Natural killer cell (primary cell): ENCODE measurements around the gene MYZAP. TPM values are rescaled to one million over a fixed set of nuclear protein-coding genes. Genes with fewer than 3 reads are reported as not detected.

Experiments used
- ATAC-seq, 3 donors: fragments of 150-1000 bp in 2 of 3; fragments of 200-7000 bp in 1 of 3; cut with Tn5 transposase; 1 replicate in 1 of 3; 2 replicates in 2 of 3; pipeline ENCODE4 v1.10.0; 2021; ENCODE audit warnings: mild to moderate bottlenecking in 2 of 3, moderate library complexity in 2 of 3
- DNase-seq, 2 donors: peaks; one replicate each; pipeline versions ENCODE4 v3.0.0 to v3.0.0-alpha.2; 2013 to 2021; ENCODE audit warnings: mixed read lengths in 1 of 2
- H3K27ac ChIP-seq: one replicate; pipeline ENCODE4 v1.5.1; 2013; ENCODE audit warnings: mild to moderate bottlenecking, low read length
- H3K27me3 ChIP-seq: one replicate; pipeline ENCODE4 v1.6.1; 2013; ENCODE audit warnings: low read length; ENCODE audit not compliant: control insufficient read depth, insufficient read depth
- H3K36me3 ChIP-seq: one replicate; pipeline ENCODE4 v1.6.1; 2013; ENCODE audit warnings: low read length; ENCODE audit not compliant: control insufficient read depth, insufficient read depth
- H3K4me1 ChIP-seq: one replicate; pipeline ENCODE4 v1.6.1; 2013; ENCODE audit warnings: low read length; ENCODE audit not compliant: control insufficient read depth, insufficient read depth
- H3K4me3 ChIP-seq: one replicate; pipeline ENCODE4 v1.5.1; 2013; ENCODE audit warnings: low read length
- H3K9me3 ChIP-seq: one replicate; pipeline ENCODE4 v1.6.1; 2013; ENCODE audit warnings: low read length; ENCODE audit not compliant: control insufficient read depth, insufficient read depth
- H3K27ac Mint-ChIP-seq, 2 donors: one replicate each; pipeline ENCODE4 v1.8.0; 2022; ENCODE audit warnings: mild to moderate bottlenecking in 2 of 2, mixed read lengths in 2 of 2, moderate library complexity in 1 of 2
- H3K27me3 Mint-ChIP-seq, 2 donors: one replicate each; pipeline ENCODE4 v1.8.0; 2022; ENCODE audit warnings: low read depth in 2 of 2, mixed read lengths in 2 of 2
- H3K36me3 Mint-ChIP-seq: one replicate; pipeline ENCODE4 v1.8.0; 2022; ENCODE audit warnings: mixed read lengths
- H3K4me1 Mint-ChIP-seq, 2 donors: one replicate each; pipeline ENCODE4 v1.8.0; 2022; ENCODE audit warnings: mixed read lengths in 2 of 2
- H3K4me3 Mint-ChIP-seq: one replicate; pipeline ENCODE4 v1.8.0; 2022; ENCODE audit warnings: mild to moderate bottlenecking, moderate library complexity, mixed read lengths
- H3K9me3 Mint-ChIP-seq, 2 donors: one replicate each; pipeline ENCODE4 v1.8.0; 2022; ENCODE audit warnings: mixed read lengths in 2 of 2
- WGBS: methylation state at CpG from one replicate; pipeline ENCODE4 v1.1.7; 2013; ENCODE audit warnings: missing lambda C conversion rate; ENCODE audit not compliant: insufficient coverage; 5-methylcytosine and 5-hydroxymethylcytosine counted together
- intact Hi-C: fragments of 100-400 bp; cut with micrococcal nuclease; formaldehyde crosslinking; loops from one replicate; pipeline ENCODE4 v1.14.2; 2022
- total RNA-seq, 4 donors: library from RNA; stranded (reverse); fragments of 120-200 nt in 1 of 4; gene quantifications; one replicate each; pipeline versions ENCODE4 v1.2.3 to v1.2.4, GENCODE V29; 2013 to 2022
- TF ChIP-seq, protein P1 (sequence below): fragments of 200-600 bp; IDR thresholded peaks from one replicate; pipeline ENCODE4 v1.8.0; 2022; ENCODE audit warnings: antibody characterized with exemption

The MYZAP gene
- total RNA-seq, 3 donors from 2014 or later (not counting 1 experiment from before 2014, with no cell fraction given), result not detected

DNA sequence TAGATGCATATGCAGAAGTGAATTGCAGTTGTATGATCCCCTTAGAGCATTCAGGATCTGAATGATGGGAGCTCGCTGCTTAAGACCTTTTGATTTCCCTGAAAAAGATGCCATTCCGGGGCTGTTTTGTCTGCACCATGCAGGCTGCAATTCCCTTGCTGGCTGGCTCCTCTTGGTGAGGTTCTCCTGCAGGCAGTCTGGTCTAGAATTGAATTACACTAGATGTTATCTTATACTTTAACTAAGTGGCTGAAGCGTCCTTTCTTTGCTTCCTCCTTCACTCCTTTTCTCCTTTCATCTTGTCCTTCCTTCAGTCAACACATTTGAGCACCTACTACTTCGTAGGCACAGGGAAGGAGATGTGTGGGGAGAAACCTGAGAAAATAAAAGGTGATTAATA lies 18.6 kb upstream of the MYZAP start:
- ATAC-seq (no peak), DNase-seq (no peak)
- H3K27ac Mint-ChIP-seq, result no peak overlapping the region
- H3K9me3 Mint-ChIP-seq, result no peaks in the 10 kb centered on the region
- intact Hi-C loops, result no loop called here
- peaks cover 26 to 40% of the 10 kb centered on the region in 2 donors for H3K27me3 Mint-ChIP-seq
- H3K4me1 ChIP-seq, result no peaks in the 10 kb centered on the region
- no peak overlapping the region for H3K4me3 ChIP-seq
- TF ChIP-seq, protein P1, sequence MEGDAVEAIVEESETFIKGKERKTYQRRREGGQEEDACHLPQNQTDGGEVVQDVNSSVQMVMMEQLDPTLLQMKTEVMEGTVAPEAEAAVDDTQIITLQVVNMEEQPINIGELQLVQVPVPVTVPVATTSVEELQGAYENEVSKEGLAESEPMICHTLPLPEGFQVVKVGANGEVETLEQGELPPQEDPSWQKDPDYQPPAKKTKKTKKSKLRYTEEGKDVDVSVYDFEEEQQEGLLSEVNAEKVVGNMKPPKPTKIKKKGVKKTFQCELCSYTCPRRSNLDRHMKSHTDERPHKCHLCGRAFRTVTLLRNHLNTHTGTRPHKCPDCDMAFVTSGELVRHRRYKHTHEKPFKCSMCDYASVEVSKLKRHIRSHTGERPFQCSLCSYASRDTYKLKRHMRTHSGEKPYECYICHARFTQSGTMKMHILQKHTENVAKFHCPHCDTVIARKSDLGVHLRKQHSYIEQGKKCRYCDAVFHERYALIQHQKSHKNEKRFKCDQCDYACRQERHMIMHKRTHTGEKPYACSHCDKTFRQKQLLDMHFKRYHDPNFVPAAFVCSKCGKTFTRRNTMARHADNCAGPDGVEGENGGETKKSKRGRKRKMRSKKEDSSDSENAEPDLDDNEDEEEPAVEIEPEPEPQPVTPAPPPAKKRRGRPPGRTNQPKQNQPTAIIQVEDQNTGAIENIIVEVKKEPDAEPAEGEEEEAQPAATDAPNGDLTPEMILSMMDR, result no peak
- H3K27ac ChIP-seq, result no peak overlapping the region
- no peaks in the 10 kb centered on the region for H3K4me1 Mint-ChIP-seq
- no peaks in the 10 kb centered on the region for H3K9me3 ChIP-seq
- H3K4me3 Mint-ChIP-seq, result no peak overlapping the region
- H3K27me3 ChIP-seq, result no peaks in the 10 kb centered on the region
- 78% methylated on average over 2 of the region's 4 CpGs for WGBS
- H3K36me3 Mint-ChIP-seq, result no peaks in the 10 kb centered on the region
- H3K36me3 ChIP-seq, result no peaks in the 10 kb centered on the region

DNA sequence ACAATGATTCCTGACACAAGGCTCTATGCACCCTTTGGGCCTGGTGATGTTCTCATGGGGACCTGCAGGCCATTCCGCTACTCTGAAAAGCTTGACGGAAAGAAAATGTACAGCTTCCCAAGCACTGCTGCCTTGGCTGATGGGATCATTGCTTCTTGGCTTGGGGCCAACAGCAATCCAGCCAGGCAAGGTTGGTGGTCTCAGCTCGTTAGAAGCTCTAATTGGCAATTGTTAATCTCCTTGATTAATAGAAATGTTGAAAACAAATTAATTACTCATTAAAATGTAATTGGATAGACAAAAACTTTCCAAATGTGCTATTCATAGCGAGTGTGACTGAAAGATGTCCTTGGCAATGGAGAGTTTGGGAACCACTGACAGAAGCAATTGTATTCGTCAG lies 16.3 kb upstream of the MYZAP start:
- no peaks in the 10 kb centered on the region for H3K27me3 ChIP-seq
- no peaks in the 10 kb centered on the region for H3K9me3 Mint-ChIP-seq
- intact Hi-C loops, result no loop called here
- no peak overlapping the region for H3K4me3 ChIP-seq
- no peaks in the 10 kb centered on the region for H3K36me3 Mint-ChIP-seq
- H3K27me3 Mint-ChIP-seq, result peaks cover 27 to 51% of the 10 kb centered on the region in 2 donors
- H3K9me3 ChIP-seq, result no peaks in the 10 kb centered on the region
- no peak overlapping the region for H3K4me3 Mint-ChIP-seq
- H3K4me1 ChIP-seq, result no peaks in the 10 kb centered on the region
- 93% methylated on average over 4 of the region's 5 CpGs for WGBS
- DNase-seq (no peak), ATAC-seq (no peak)
- no peak overlapping the region for H3K27ac Mint-ChIP-seq
- no peaks in the 10 kb centered on the region for H3K4me1 Mint-ChIP-seq
- TF ChIP-seq, protein P1, result no peak
- H3K36me3 ChIP-seq, result no peaks in the 10 kb centered on the region
- no peak overlapping the region for H3K27ac ChIP-seq

DNA sequence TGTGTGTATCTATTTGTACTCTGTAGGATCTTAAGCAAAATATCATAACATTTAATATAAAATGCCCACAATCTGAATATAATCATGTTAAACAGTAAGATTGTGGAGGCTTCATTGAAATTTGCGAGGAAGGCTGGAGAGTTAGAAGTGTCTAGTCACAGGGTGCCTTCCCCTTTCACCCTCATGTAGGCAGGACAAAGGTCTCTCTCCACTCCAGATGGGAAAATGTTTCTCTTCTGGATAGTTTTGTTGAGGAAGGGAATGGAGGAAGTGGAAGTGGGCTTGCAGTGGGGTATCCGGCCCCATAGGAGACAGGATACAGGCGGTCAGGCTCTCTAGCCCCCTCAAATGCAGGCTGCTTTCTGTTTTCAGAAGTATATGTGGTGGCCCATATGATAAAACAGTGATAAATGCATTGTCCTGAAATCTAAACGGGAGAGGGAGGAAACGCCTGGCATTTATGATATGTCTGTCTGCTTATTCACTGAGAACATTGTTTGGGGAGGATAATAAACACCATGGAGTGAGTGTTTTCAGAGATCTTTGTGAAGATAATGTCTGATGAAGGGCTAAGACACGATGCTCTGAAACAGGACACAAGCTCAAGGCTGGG lies 13.3 kb upstream of the MYZAP start:
- 44% methylated on average over 5 of the region's 6 CpGs for WGBS

More for the DNA sequence above, 13.3 kb upstream of the MYZAP start:
- TF ChIP-seq, protein P1, result no peak
- H3K27me3 ChIP-seq, result no peaks in the 10 kb centered on the region
- no peak overlapping the region for H3K27ac ChIP-seq
- H3K9me3 ChIP-seq, result peaks cover under 1% of the 10 kb centered on the region
- no peak for DNase-seq
- H3K4me1 ChIP-seq, result no peaks in the 10 kb centered on the region
- intact Hi-C loops, result no loop called here
- Mint-ChIP-seq H3K27me3 (peaks cover 37 to 65% of the 10 kb centered on the region in 2 donors), H3K36me3 (peaks cover 11% of the 10 kb centered on the region), H3K4me3 (no peak overlapping the region), H3K9me3 (peaks cover 6 to 7% of the 10 kb centered on the region in 2 donors), H3K4me1 (no peaks in the 10 kb centered on the region), H3K27ac (no peak overlapping the region)
- ATAC-seq, result no peak
- H3K4me3 ChIP-seq, result no peak overlapping the region
- no peaks in the 10 kb centered on the region for H3K36me3 ChIP-seq
